Lower leg skin (tissue), 3 donors: ENCODE measurements around the gene CSNK1G3.

ENCODE experiments used
- POLR2A ChIP-seq, 2 donors: fragments of 450-650 bp; IDR thresholded peaks; one replicate each; pipeline ENCODE4 v1.6.1; 2016 to 2017; ENCODE audit warnings: antibody characterized with exemption in 2 of 2, mild to moderate bottlenecking in 1 of 2, moderate library complexity in 1 of 2
- TF ChIP-seq, protein P1 (sequence below), 3 donors: fragments of 450-650 bp; IDR thresholded peaks; one replicate each; pipeline ENCODE4 v1.5.1; 2016; ENCODE audit warnings: antibody characterized with exemption in 3 of 3, mild to moderate bottlenecking in 3 of 3, moderate library complexity in 2 of 3

DNA sequence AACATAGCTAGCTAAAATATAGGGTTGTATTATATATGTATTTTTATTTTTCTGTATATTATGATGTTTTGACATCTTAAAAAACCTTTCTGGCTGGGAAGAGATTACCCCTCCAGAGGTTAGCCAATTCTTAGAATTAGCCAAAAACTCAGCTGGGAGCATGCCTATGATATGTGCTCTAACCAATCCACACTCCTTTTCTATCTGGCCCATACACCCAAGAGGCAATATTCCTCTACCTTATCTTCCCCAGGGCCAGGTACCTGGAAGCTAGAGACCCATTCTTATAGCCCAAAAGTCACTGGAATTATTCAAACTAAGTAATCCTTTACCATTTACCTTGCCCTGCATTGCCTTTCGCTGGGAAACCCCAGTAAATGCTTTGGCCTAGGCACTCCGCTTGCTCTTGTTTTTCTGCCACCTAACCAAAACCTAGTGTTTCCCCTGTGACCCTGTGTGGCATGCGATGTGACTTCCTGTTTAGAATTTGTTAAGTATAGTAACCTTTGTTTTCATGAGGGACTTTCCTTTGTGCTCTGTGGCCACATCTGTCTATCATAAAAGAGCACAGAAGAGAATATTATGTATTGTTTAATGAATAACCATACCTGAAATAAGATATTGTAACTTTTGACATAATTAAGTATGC lies 37.4 kb downstream of the CSNK1G3 start:
- TF ChIP-seq POLR2A (IDR thresholded peaks at IDR 0.05), result no peak
- TF ChIP-seq, protein P1, sequence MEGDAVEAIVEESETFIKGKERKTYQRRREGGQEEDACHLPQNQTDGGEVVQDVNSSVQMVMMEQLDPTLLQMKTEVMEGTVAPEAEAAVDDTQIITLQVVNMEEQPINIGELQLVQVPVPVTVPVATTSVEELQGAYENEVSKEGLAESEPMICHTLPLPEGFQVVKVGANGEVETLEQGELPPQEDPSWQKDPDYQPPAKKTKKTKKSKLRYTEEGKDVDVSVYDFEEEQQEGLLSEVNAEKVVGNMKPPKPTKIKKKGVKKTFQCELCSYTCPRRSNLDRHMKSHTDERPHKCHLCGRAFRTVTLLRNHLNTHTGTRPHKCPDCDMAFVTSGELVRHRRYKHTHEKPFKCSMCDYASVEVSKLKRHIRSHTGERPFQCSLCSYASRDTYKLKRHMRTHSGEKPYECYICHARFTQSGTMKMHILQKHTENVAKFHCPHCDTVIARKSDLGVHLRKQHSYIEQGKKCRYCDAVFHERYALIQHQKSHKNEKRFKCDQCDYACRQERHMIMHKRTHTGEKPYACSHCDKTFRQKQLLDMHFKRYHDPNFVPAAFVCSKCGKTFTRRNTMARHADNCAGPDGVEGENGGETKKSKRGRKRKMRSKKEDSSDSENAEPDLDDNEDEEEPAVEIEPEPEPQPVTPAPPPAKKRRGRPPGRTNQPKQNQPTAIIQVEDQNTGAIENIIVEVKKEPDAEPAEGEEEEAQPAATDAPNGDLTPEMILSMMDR (IDR thresholded peaks at IDR 0.05), result no peak
